HFFc6 (cell line): ENCODE data around the gene UQCR11. TPM values are rescaled to one million over a fixed set of nuclear protein-coding genes. Genes with fewer than 3 reads are reported as not detected.

ENCODE experiments used
- DNase-seq: peaks from one replicate; pipeline ENCODE4 v3.0.0-alpha.2; 2018
- H3K27ac Mint-ChIP-seq: 2 replicates; pipeline ENCODE4 v1.8.0; 2020; ENCODE audit warnings: mild to moderate bottlenecking, mixed read lengths
- H3K27me3 Mint-ChIP-seq: 2 replicates; pipeline ENCODE4 v1.8.0; 2021; ENCODE audit warnings: mild to moderate bottlenecking, moderate library complexity, mixed read lengths; ENCODE audit not compliant: insufficient read depth
- H3K36me3 Mint-ChIP-seq: 2 replicates; pipeline ENCODE4 v1.8.0; 2021; ENCODE audit warnings: low read depth, mixed read lengths
- H3K4me1 Mint-ChIP-seq: 2 replicates; pipeline ENCODE4 v1.8.0; 2020; ENCODE audit warnings: low read depth, mixed read lengths
- H3K4me3 Mint-ChIP-seq: 2 replicates; pipeline ENCODE4 v1.8.0; 2020; ENCODE audit warnings: mild to moderate bottlenecking, moderate library complexity, mixed read lengths
- H3K9me3 Mint-ChIP-seq: 2 replicates; pipeline ENCODE4 v1.8.0; 2020; ENCODE audit warnings: mild to moderate bottlenecking, mixed read lengths
- CTCF ChIP-seq: fragments of 200-600 bp; sonication (generic); IDR thresholded peaks from 2 replicates; pipeline ENCODE4 v1.5.0; 2021; ENCODE audit warnings: antibody characterized with exemption, mild to moderate bottlenecking
- total RNA-seq, 6 experiments: library from RNA; stranded (reverse); fragmentation: NEBNext Ultra II Directional; extraction: Animal tissue kit (Norgen Biotek cat#: 25700); gene quantifications; 2 replicates in 1 of 6; 3 replicates in 5 of 6; pipeline ENCODE4 v1.2.3, GENCODE V29; 2021

UQCR11 gene
- total RNA-seq, 6 experiments from 2014 or later = 178 to 319 (median 252) TPM

- no peak within 1 kb of the TSS for H3K27ac Mint-ChIP-seq
- H3K4me1 Mint-ChIP-seq = peaks cover 4% of the 10 kb centered on the region
Observed at GRCh38 chr19:1568320-1569019, 36.8 kb downstream of the UQCR11 start, which contains the start of gene MEX3D. MEX3D (minus strand) TSS chr19:1568325; CDS start chr19:1568058, 267 bp downstream.

DNA sequence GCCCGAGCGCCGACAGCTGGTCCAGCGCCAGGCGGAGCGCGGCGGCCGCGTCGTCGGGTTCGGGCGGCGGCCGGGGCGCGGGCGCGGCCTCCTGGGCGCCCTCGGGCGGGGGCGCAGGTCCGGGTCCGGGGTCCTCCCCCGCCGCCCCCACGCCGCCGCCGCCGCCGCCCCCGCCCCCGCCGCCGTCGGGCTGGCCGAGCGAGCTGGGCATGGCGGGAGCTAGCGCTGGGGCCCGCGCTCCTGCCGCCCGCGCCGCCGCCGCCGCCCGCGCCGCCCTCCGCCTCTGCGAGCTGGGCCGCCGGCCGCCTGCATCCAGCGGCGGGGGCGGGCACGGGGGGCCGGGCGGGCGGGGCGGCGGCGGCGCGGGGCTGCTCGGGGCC, 37.4 kb downstream of the UQCR11 start:
- H3K27me3 Mint-ChIP-seq = no peaks in the 10 kb centered on the region
- no peaks in the 10 kb centered on the region for H3K9me3 Mint-ChIP-seq
- no peaks in the 10 kb centered on the region for H3K36me3 Mint-ChIP-seq
- H3K4me1 Mint-ChIP-seq = no peaks in the 10 kb centered on the region
- no peak for DNase-seq
- no peak overlapping the region for H3K4me3 Mint-ChIP-seq
- TF ChIP-seq CTCF = no peak
- no peak overlapping the region for H3K27ac Mint-ChIP-seq

More at GRCh38 chr19:1568320-1569019, 36.8 kb downstream of the UQCR11 start, which contains the start of gene MEX3D:
- no peak for TF ChIP-seq CTCF
- DNase-seq = no peak
- Mint-ChIP-seq H3K4me3 (peak within 1 kb of the TSS; percentile 76), H3K9me3 (no peaks in the 10 kb centered on the region), H3K36me3 (no peaks in the 10 kb centered on the region), H3K27me3 (peaks cover 3% of the 10 kb centered on the region)

DNA sequence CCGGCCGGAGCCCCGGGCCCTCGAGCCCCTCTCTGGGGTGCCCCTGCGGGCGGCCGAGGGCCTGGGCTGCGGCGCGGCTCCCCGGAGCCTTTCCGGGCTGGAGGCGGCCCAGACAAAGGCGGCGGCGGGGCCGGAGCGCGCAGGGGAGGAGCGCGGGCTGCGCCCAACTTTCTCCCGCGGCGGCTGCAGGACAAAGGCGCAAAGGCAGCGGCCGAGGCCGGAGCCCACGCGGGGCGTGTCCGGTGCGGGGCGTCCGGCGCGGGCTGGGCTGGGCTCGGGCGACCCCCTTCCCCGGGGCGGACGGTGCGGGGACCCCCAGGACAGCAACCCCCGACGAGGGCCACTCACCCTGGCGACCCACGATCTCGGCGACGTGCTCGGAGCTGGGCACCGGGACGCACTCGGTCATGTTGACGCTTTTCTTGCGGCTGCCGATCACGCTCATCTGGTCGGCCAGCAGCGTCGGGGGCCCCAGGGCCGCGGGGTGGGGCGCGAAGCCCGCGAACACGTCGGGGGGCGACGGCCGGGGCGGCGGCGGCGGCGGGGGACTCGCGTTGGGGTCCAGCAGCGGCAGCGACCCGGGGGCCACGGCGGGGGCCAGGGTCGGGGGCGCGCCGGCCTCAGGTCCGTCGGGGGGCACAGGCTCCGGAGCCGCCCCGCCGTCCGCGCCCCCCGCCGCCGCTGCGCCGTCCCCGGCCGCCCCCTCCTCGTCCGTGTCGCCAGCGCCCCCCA, 38.0 kb downstream of the UQCR11 start:
- DNase-seq = peak; percentile 13
- H3K27ac Mint-ChIP-seq = no peak overlapping the region

GRCh38 chr19:1566392-1567115, 38.7 kb downstream of the UQCR11 start:
- TF ChIP-seq CTCF = peak; percentile 31; the same call in 1 of the 2 replicates
- Mint-ChIP-seq H3K27me3 (no peaks in the 10 kb centered on the region), H3K9me3 (no peaks in the 10 kb centered on the region), H3K36me3 (no peaks in the 10 kb centered on the region), H3K4me1 (no peaks in the 10 kb centered on the region), H3K4me3 (peak overlapping the region; percentile 67), H3K27ac (peak overlapping the region; percentile 36; the same call in 1 of the 2 replicates)
- DNase-seq = peak; percentile 78

More for the DNA sequence above, 38.0 kb downstream of the UQCR11 start:
- no peaks in the 10 kb centered on the region for H3K9me3 Mint-ChIP-seq
- no peaks in the 10 kb centered on the region for H3K4me1 Mint-ChIP-seq
- peak overlapping the region; percentile 76 for H3K4me3 Mint-ChIP-seq
- no peaks in the 10 kb centered on the region for H3K36me3 Mint-ChIP-seq
- H3K27me3 Mint-ChIP-seq = no peaks in the 10 kb centered on the region
- 0 out of 2 replicates have a peak, but pooled peaks have one; percentile 8 for TF ChIP-seq CTCF

GRCh38 chr19:1563251-1563650, 42.0 kb downstream of the UQCR11 start:
- H3K4me1 Mint-ChIP-seq = no peaks in the 10 kb centered on the region
- DNase-seq = no peak
- no peaks in the 10 kb centered on the region for H3K9me3 Mint-ChIP-seq
- H3K27me3 Mint-ChIP-seq = no peaks in the 10 kb centered on the region
- no peak overlapping the region for H3K4me3 Mint-ChIP-seq
- H3K27ac Mint-ChIP-seq = no peak overlapping the region
- TF ChIP-seq CTCF = no peak
- no peaks in the 10 kb centered on the region for H3K36me3 Mint-ChIP-seq
